SU-DHL-6 (cell line): Measurements from ENCODE around the gene ANKRD55.

Source experiments
- H2AFZ ChIP-seq: fragments of 200-600 bp; sonication (generic); 2 replicates; pipeline ENCODE4 v1.6.1; 2014; ENCODE audit warnings: low read depth, mild to moderate bottlenecking, moderate library complexity, mixed read lengths, antibody characterized with exemption, low read length; ENCODE audit not compliant: severe bottlenecking
- H3F3A ChIP-seq: fragments of 200-600 bp; shearing (Covaris generic); 2 replicates; pipeline ENCODE4 v1.6.0; 2016; ENCODE audit warnings: antibody characterized with exemption, mild to moderate bottlenecking; ENCODE audit not compliant: insufficient read depth
- H3K27ac ChIP-seq: fragments of 200-600 bp; sonication (generic); 2 replicates; pipeline ENCODE4 v1.5.1; 2016; ENCODE audit warnings: low read depth, mild to moderate bottlenecking, low read length, moderate library complexity, mixed read lengths
- H3K27me3 ChIP-seq: fragments of 200-600 bp; sonication (generic), shearing (Covaris generic); 2 replicates; pipeline ENCODE4 v1.6.0; 2014; ENCODE audit warnings: mild to moderate bottlenecking, low read length
- H3K36me3 ChIP-seq: fragments of 200-600 bp; sonication (generic); 2 replicates; pipeline ENCODE4 v1.6.1; 2014; ENCODE audit warnings: mild to moderate bottlenecking, low read length, mixed read lengths
- H3K4me2 ChIP-seq: fragments of 300-600, 200-600 bp; shearing (Covaris generic), sonication (generic); 2 replicates; pipeline ENCODE4 v1.6.0; 2014; ENCODE audit warnings: low read length, low read depth, mild to moderate bottlenecking; ENCODE audit not compliant: poor library complexity, severe bottlenecking
- H3K4me3 ChIP-seq: fragments of 200-600 bp; sonication (generic); 2 replicates; pipeline ENCODE4 v1.5.1; 2014; ENCODE audit warnings: antibody characterized with exemption, low read length, mild to moderate bottlenecking, mixed read lengths; ENCODE audit not compliant: insufficient read depth, poor library complexity, severe bottlenecking
- H3K79me2 ChIP-seq: fragments of 200-600 bp; sonication (generic); 2 replicates; pipeline ENCODE4 v1.6.1; 2014; ENCODE audit warnings: mild to moderate bottlenecking, low read length, moderate library complexity; ENCODE audit not compliant: insufficient read depth
- H3K9ac ChIP-seq: fragments of 200-600 bp; sonication (generic); 2 replicates; pipeline ENCODE4 v1.7.0; 2014; ENCODE audit warnings: mild to moderate bottlenecking, low read length
- H3K9me2 ChIP-seq: fragments of 200-600 bp; sonication (generic); replicated peaks from 2 replicates; pipeline ENCODE4 v1.6.1; 2014; ENCODE audit warnings: low read length; ENCODE audit not compliant: insufficient read depth
- H3K9me3 ChIP-seq: fragments of 200-600 bp; sonication (generic); 2 replicates; pipeline ENCODE4 v1.6.1; 2014; ENCODE audit warnings: low read length, mixed read lengths; ENCODE audit not compliant: insufficient read depth
- H4K20me1 ChIP-seq: fragments of 200-600 bp; sonication (generic); 2 replicates; pipeline ENCODE4 v1.6.1; 2014; ENCODE audit warnings: low read depth, mild to moderate bottlenecking, antibody characterized with exemption, low read length, moderate library complexity, mixed read lengths
- EZH2phosphoT487 ChIP-seq: fragments of 200-600 bp; sonication (generic), shearing (Covaris generic); conservative IDR thresholded peaks from 2 replicates; pipeline ENCODE4 v1.6.1; 2018; ENCODE audit warnings: mild to moderate bottlenecking, antibody characterized with exemption, low read length, moderate library complexity, mixed read lengths
- TF ChIP-seq, protein P1 (sequence below): fragments of 200-600 bp; sonication (generic); IDR thresholded peaks from one replicate; pipeline ENCODE4 v1.5.1; 2017; ENCODE audit warnings: antibody characterized with exemption, mild to moderate bottlenecking, low read length, moderate library complexity; ENCODE audit not compliant: insufficient read depth, poor library complexity, severe bottlenecking

The ANKRD55 gene

DNA sequence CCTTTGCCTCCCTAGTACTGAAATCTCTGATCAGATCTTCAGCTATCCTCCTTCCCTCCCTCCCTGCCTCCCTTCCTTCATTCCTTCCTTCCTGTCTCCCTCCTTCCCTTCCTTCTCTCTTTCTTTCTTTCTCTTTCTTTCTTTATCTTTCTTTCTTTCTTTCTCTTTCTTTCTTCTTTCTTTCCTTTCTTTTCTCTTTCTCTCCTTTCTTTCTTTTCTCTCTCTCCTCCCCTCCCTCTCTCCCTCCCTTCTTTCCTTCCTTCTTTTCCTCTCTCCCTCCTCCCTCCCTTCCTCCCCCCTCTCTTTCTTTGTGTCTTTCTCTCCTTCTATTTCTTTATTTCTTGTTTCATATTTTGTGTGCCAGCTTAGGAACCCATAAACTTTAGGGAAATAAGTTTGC is 23.9 kb upstream of the ANKRD55 start:
- Histone ChIP-seq H3K9me3 (no peaks in the 10 kb centered on the region), H3F3A (no peaks in the 10 kb centered on the region), H3K27me3 (no peaks in the 10 kb centered on the region), H3K4me2 (no peak overlapping the region), H3K9me2 (no peaks in the 10 kb centered on the region), H3K79me2 (no peaks in the 10 kb centered on the region), H3K4me3 (no peak overlapping the region), H3K36me3 (no peaks in the 10 kb centered on the region), H4K20me1 (no peaks in the 10 kb centered on the region), H3K9ac (no peak overlapping the region), H2AFZ (no peak overlapping the region), H3K27ac (no peak overlapping the region)
- TF ChIP-seq, protein P1, sequence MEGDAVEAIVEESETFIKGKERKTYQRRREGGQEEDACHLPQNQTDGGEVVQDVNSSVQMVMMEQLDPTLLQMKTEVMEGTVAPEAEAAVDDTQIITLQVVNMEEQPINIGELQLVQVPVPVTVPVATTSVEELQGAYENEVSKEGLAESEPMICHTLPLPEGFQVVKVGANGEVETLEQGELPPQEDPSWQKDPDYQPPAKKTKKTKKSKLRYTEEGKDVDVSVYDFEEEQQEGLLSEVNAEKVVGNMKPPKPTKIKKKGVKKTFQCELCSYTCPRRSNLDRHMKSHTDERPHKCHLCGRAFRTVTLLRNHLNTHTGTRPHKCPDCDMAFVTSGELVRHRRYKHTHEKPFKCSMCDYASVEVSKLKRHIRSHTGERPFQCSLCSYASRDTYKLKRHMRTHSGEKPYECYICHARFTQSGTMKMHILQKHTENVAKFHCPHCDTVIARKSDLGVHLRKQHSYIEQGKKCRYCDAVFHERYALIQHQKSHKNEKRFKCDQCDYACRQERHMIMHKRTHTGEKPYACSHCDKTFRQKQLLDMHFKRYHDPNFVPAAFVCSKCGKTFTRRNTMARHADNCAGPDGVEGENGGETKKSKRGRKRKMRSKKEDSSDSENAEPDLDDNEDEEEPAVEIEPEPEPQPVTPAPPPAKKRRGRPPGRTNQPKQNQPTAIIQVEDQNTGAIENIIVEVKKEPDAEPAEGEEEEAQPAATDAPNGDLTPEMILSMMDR = no peak
- TF ChIP-seq EZH2phosphoT487 = no peak

DNA sequence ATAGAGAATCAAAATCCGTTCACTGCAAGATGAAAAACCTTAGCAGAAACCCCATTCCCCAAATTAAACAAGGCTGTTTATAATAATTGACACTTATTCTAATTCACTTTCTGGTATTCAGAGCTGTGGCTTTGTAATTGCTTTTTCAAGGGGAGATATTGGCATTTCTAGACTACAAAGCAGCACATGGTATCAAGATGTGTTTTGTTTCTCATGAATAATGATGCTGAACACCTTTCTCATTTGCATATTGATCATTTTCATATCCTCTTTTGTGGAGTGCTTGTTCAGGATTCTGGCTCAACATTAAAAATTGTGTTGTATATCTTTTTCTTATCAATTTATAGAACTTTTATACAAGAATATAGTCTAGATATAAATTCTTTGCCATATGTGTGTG is 22.4 kb upstream of the ANKRD55 start:
- Histone ChIP-seq H4K20me1 (no peaks in the 10 kb centered on the region), H3K4me3 (no peak overlapping the region), H3K27me3 (no peaks in the 10 kb centered on the region), H3K79me2 (no peaks in the 10 kb centered on the region), H3K36me3 (no peaks in the 10 kb centered on the region), H3K9me3 (no peaks in the 10 kb centered on the region), H2AFZ (no peak overlapping the region), H3K9ac (no peak overlapping the region), H3K9me2 (no peaks in the 10 kb centered on the region), H3K27ac (no peak overlapping the region), H3K4me2 (no peak overlapping the region), H3F3A (no peaks in the 10 kb centered on the region)
- TF ChIP-seq EZH2phosphoT487 = no peak
- TF ChIP-seq, protein P1 = no peak

DNA sequence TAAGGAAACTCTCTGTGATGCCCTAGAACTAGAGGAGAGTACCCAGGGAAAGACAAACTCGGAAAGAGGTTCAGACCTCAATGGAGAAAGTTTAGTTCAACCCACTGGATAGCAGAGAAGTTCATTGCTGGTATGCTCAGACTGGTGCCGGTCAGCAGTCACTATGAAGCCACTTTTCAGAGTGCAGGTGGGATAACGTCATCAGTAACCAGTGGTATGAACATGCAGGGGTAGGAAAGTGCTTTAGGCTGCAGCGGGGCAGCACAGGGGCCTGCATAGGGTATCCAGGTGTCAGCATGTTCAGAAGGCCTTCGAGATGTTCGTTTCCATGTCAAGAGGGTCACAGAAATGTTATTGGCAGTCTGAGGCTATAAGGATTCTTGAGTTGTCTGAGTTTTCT is 20.8 kb upstream of the ANKRD55 start:
- no peak overlapping the region for H3K27ac ChIP-seq
- no peak overlapping the region for H3K4me2 ChIP-seq
- H3K27me3 ChIP-seq = no peaks in the 10 kb centered on the region
- H3K9ac ChIP-seq = no peak overlapping the region
- H3K4me3 ChIP-seq = no peak overlapping the region
- H3K9me2 ChIP-seq = no peaks in the 10 kb centered on the region
- no peaks in the 10 kb centered on the region for H3K79me2 ChIP-seq
- no peaks in the 10 kb centered on the region for H3K9me3 ChIP-seq
- no peaks in the 10 kb centered on the region for H4K20me1 ChIP-seq
- H2AFZ ChIP-seq = no peak overlapping the region
- no peaks in the 10 kb centered on the region for H3K36me3 ChIP-seq
- TF ChIP-seq, protein P1 = no peak
- no peak for TF ChIP-seq EZH2phosphoT487
- no peaks in the 10 kb centered on the region for H3F3A ChIP-seq

DNA sequence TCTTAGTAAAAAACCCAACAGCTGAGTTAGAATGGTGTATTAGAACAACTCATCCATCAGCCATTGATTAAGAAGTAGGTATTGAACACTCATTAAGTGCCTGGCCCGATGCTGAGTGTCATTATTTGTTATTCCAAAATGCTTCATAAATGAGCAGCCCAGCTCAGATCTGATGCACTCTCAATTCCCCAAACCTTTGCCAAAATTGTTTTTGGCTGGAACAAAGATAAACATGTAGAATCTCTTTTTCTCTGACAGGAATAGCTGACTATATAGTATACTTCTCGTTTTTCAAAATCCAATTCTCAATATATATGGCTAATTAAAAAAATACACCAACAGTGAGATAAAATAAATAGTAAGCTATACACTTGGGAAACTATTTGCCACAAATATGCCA is 20.0 kb upstream of the ANKRD55 start:
- Histone ChIP-seq H3K4me3 (no peak overlapping the region), H4K20me1 (no peaks in the 10 kb centered on the region), H3K79me2 (no peaks in the 10 kb centered on the region), H2AFZ (no peak overlapping the region), H3K27me3 (no peaks in the 10 kb centered on the region), H3K4me2 (no peak overlapping the region), H3K27ac (no peak overlapping the region), H3K9me3 (no peaks in the 10 kb centered on the region), H3F3A (no peaks in the 10 kb centered on the region), H3K9me2 (no peaks in the 10 kb centered on the region), H3K9ac (no peak overlapping the region), H3K36me3 (no peaks in the 10 kb centered on the region)
- TF ChIP-seq, protein P1 = no peak
- no peak for TF ChIP-seq EZH2phosphoT487
